Measurements from ENCODE around the gene TAS2R60. TPM values are rescaled to one million over a fixed set of nuclear protein-coding genes. Genes with fewer than 3 reads are reported as not detected.
A peak's percentile ranks its signal among the peaks of the same experiment; 100 is the strongest.

Gene TAS2R60
- total and polyA plus RNA-seq, 7 experiments from 2014 or later = 0.33 to 2.5 (median 1.5) TPM; not detected in 2

- Mint-ChIP-seq H3K27ac (peak overlapping the region in 1 of 9 donors; percentile 60), H3K36me3 (peaks cover 0 to 54% (median 25%) of the 10 kb centered on the region in 5 donors), H3K9me3 (peaks cover 0 to 3% (median 0%) of the 10 kb centered on the region in 11 donors), H3K27me3 (peaks cover 0 to 14% (median 0%) of the 10 kb centered on the region in 5 donors), H3K4me1 (peaks cover 6 to 35% (median 24%) of the 10 kb centered on the region in 7 donors), H3K4me3 (no peak overlapping the region)
- POLR2A ChIA-PET = no interaction called here
- H3K4me3 ChIP-seq (ENCODE audit: low read length) = no peak overlapping the region
- H3K4me1 ChIP-seq (ENCODE audit: control insufficient read depth in 2 of 2, insufficient read depth in 2 of 2, low read length in 2 of 2) = no peaks in the 10 kb centered on the region
- intact Hi-C loops (cut with micrococcal nuclease) = no loop called here
- no peaks in the 10 kb centered on the region for H3K9me3 ChIP-seq (ENCODE audit: control insufficient read depth in 2 of 3, low read length in 3 of 3)
- DNase-seq (no peak), ATAC-seq (no peak)
- peaks cover 0 to 9% (median 0%) of the 10 kb centered on the region in 3 experiments for H3K36me3 ChIP-seq (ENCODE audit: control insufficient read depth in 2 of 3, insufficient read depth in 3 of 3, low read length in 3 of 3)
- H3K27me3 ChIP-seq (ENCODE audit: control insufficient read depth in 2 of 2, insufficient read depth in 2 of 2, low read length in 2 of 2) = no peaks in the 10 kb centered on the region
- CTCF ChIA-PET = no interaction called here
- no peak overlapping the region for H3K27ac ChIP-seq (ENCODE audit: low read depth, low read length)
Observed at GRCh38 chr7:143431109-143431508, 12.1 kb upstream of the TAS2R60 start.

DNA sequence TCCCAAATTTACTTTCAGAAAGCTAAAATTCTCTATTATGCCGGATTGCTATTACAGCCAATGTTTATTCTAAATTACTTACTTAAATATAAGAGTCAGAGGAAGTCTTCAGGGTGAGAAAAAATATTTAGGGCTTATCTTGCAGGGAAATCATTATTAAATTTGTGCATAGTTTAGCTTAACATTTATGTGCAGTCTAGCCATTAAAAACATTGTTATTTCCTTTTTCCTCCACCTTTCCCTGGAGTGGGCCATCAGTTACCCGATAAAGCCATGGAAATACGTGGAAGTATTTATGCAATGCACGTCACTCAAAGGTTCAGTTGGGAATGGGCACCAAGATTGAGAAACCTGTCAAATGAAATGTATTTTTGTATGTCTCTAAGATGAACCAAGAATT, 9.5 kb upstream of the TAS2R60 start:
- intact Hi-C loops (cut with micrococcal nuclease) = no loop called here
- H3K9me3 Mint-ChIP-seq = peaks cover 0 to 5% (median 0%) of the 10 kb centered on the region in 11 donors
- Histone ChIP-seq H3K36me3 (ENCODE audit: control insufficient read depth in 2 of 3, insufficient read depth in 3 of 3, low read length in 3 of 3) (peaks cover 0 to 11% (median 0%) of the 10 kb centered on the region in 3 experiments), H3K4me3 (ENCODE audit: low read length) (no peak overlapping the region), H3K4me1 (ENCODE audit: control insufficient read depth in 2 of 2, insufficient read depth in 2 of 2, low read length in 2 of 2) (peaks cover 0 to 5% of the 10 kb centered on the region in 2 donors), H3K9me3 (ENCODE audit: control insufficient read depth in 2 of 3, low read length in 3 of 3) (no peaks in the 10 kb centered on the region), H3K27me3 (ENCODE audit: control insufficient read depth in 2 of 2, insufficient read depth in 2 of 2, low read length in 2 of 2) (no peaks in the 10 kb centered on the region), H3K27ac (ENCODE audit: low read depth, low read length) (no peak overlapping the region)
- H3K36me3 Mint-ChIP-seq = peaks cover 0 to 72% (median 23%) of the 10 kb centered on the region in 5 donors
- H3K27me3 Mint-ChIP-seq = peaks cover 0 to 14% (median 0%) of the 10 kb centered on the region in 5 donors
- ChIA-PET CTCF (no interaction called here), POLR2A (interaction anchor here (1.6 kb wide), 1 partner anchor 16 kb away, joined by 3 read pairs; no protein-coding TSS in a partner anchor)
- H3K4me1 Mint-ChIP-seq = peaks cover 11 to 52% (median 43%) of the 10 kb centered on the region in 7 donors
- no peak for ATAC-seq
- no peak overlapping the region for H3K4me3 Mint-ChIP-seq
- no peak for DNase-seq
- H3K27ac Mint-ChIP-seq = no peak overlapping the region

GRCh38 chr7:143434660-143435059, 8.6 kb upstream of the TAS2R60 start:
- H3K4me3 ChIP-seq (ENCODE audit: low read length) = no peak overlapping the region
- peaks cover 0 to 5% (median 0%) of the 10 kb centered on the region in 11 donors for H3K9me3 Mint-ChIP-seq
- CTCF ChIA-PET = interaction anchor here (0.6 kb wide), 1 partner anchor 176 kb away, joined by 3 read pairs; no protein-coding TSS in a partner anchor
- no peaks in the 10 kb centered on the region for H3K27me3 ChIP-seq (ENCODE audit: control insufficient read depth in 2 of 2, insufficient read depth in 2 of 2, low read length in 2 of 2)
- H3K4me1 ChIP-seq (ENCODE audit: control insufficient read depth in 2 of 2, insufficient read depth in 2 of 2, low read length in 2 of 2) = peaks cover 0 to 5% of the 10 kb centered on the region in 2 donors
- peaks cover 0 to 14% (median 0%) of the 10 kb centered on the region in 5 donors for H3K27me3 Mint-ChIP-seq
- H3K4me1 Mint-ChIP-seq = peaks cover 13 to 57% (median 48%) of the 10 kb centered on the region in 7 donors
- intact Hi-C loops (cut with micrococcal nuclease) = no loop called here
- peaks cover 0 to 74% (median 29%) of the 10 kb centered on the region in 5 donors for H3K36me3 Mint-ChIP-seq
- no peak overlapping the region for H3K27ac ChIP-seq (ENCODE audit: low read depth, low read length)
- POLR2A ChIA-PET = no interaction called here
- DNase-seq = no peak
- H3K36me3 ChIP-seq (ENCODE audit: control insufficient read depth in 2 of 3, insufficient read depth in 3 of 3, low read length in 3 of 3) = peaks cover 0 to 14% (median 0%) of the 10 kb centered on the region in 3 experiments
- H3K27ac Mint-ChIP-seq = no peak overlapping the region
- no peaks in the 10 kb centered on the region for H3K9me3 ChIP-seq (ENCODE audit: control insufficient read depth in 2 of 3, low read length in 3 of 3)
- ATAC-seq = no peak
- no peak overlapping the region for H3K4me3 Mint-ChIP-seq

DNA sequence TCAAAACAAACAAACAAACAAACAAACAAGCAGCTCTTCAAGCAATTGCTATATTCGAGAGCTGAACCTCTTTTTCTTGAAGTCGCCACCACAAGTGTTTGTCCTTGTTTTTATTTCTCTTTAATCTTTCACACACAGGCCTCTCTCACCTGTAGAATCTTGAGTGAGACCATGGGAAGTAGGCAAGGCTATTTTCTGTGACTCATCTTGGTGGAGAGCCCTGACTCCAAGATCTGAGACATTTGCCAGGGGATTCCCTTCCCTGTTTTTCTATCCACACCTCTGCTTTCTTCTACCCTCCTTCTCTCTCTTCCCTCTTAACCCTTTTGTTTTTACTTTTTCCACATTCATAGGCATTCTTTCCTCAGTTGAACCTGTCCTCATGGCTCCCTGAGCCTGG, 8.0 kb upstream of the TAS2R60 start:
- no peaks in the 10 kb centered on the region for H3K27me3 ChIP-seq (ENCODE audit: control insufficient read depth in 2 of 2, insufficient read depth in 2 of 2, low read length in 2 of 2)
- ChIA-PET POLR2A (no interaction called here), CTCF (no interaction called here)
- Mint-ChIP-seq H3K27ac (peak overlapping the region in 1 of 9 donors; percentile 82), H3K4me1 (peaks cover 15 to 56% (median 45%) of the 10 kb centered on the region in 7 donors), H3K36me3 (peaks cover 0 to 72% (median 33%) of the 10 kb centered on the region in 5 donors), H3K27me3 (peaks cover 0 to 12% (median 0%) of the 10 kb centered on the region in 5 donors), H3K4me3 (no peak overlapping the region), H3K9me3 (peaks cover 0 to 5% (median 0%) of the 10 kb centered on the region in 11 donors)
- DNase-seq = no peak
- ATAC-seq = no peak
- no peak overlapping the region for H3K27ac ChIP-seq (ENCODE audit: low read depth, low read length)
- H3K4me3 ChIP-seq (ENCODE audit: low read length) = no peak overlapping the region
- no peaks in the 10 kb centered on the region for H3K9me3 ChIP-seq (ENCODE audit: control insufficient read depth in 2 of 3, low read length in 3 of 3)
- H3K4me1 ChIP-seq (ENCODE audit: control insufficient read depth in 2 of 2, insufficient read depth in 2 of 2, low read length in 2 of 2) = peaks cover 0 to 5% of the 10 kb centered on the region in 2 donors
- intact Hi-C loops (cut with micrococcal nuclease) = no loop called here
- H3K36me3 ChIP-seq (ENCODE audit: control insufficient read depth in 2 of 3, insufficient read depth in 3 of 3, low read length in 3 of 3) = peaks cover 0 to 14% (median 0%) of the 10 kb centered on the region in 3 experiments

GRCh38 chr7:143436325-143436946, 6.8 kb upstream of the TAS2R60 start:
- no peak for ATAC-seq
- H3K27me3 Mint-ChIP-seq = peaks cover 0 to 12% (median 0%) of the 10 kb centered on the region in 5 donors
- Histone ChIP-seq H3K27me3 (ENCODE audit: control insufficient read depth in 2 of 2, insufficient read depth in 2 of 2, low read length in 2 of 2) (no peaks in the 10 kb centered on the region), H3K9me3 (ENCODE audit: control insufficient read depth in 2 of 3, low read length in 3 of 3) (no peaks in the 10 kb centered on the region), H3K27ac (ENCODE audit: low read depth, low read length) (no peak overlapping the region), H3K36me3 (ENCODE audit: control insufficient read depth in 2 of 3, insufficient read depth in 3 of 3, low read length in 3 of 3) (peaks cover 0 to 14% (median 0%) of the 10 kb centered on the region in 3 experiments), H3K4me1 (ENCODE audit: control insufficient read depth in 2 of 2, insufficient read depth in 2 of 2, low read length in 2 of 2) (peaks cover 0 to 5% of the 10 kb centered on the region in 2 donors), H3K4me3 (ENCODE audit: low read length) (no peak overlapping the region)
- peak overlapping the region in 4 of 9 donors; percentile 15 to 80 (median 26) for H3K27ac Mint-ChIP-seq
- intact Hi-C loops (cut with micrococcal nuclease) = no loop called here
- H3K4me1 Mint-ChIP-seq = peaks cover 15 to 56% (median 44%) of the 10 kb centered on the region in 7 donors
- POLR2A ChIA-PET = no interaction called here
- no peak for DNase-seq
- H3K36me3 Mint-ChIP-seq = peaks cover 0 to 71% (median 29%) of the 10 kb centered on the region in 5 donors
- no peak overlapping the region for H3K4me3 Mint-ChIP-seq
- H3K9me3 Mint-ChIP-seq = peaks cover 0 to 5% (median 0%) of the 10 kb centered on the region in 11 donors
- CTCF ChIA-PET = no interaction called here

DNA sequence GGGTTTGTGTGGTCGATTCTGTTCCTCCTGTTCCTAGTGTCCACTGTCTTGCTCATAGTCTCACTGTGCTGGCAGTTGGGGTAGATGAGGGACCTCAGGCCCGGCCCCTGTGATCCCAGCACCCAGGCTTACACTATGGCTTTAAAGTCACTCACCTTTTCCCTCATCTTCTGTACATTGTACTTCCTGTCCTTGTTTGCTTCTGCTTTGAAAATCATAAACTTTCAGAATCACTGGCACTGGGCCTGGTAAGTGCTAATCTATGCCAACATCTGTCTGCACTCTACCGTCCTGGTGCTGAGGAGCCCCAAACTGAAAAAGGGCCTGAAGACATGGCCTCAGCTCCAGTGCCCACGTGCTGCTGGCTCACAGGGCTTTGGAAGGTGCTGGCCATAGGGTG, 5.7 kb upstream of the TAS2R60 start:
- ChIA-PET POLR2A (no interaction called here), CTCF (no interaction called here)
- intact Hi-C loops (cut with micrococcal nuclease) = no loop called here
- H3K27me3 ChIP-seq (ENCODE audit: control insufficient read depth in 2 of 2, insufficient read depth in 2 of 2, low read length in 2 of 2) = no peaks in the 10 kb centered on the region
- H3K4me1 Mint-ChIP-seq = peaks cover 15 to 57% (median 44%) of the 10 kb centered on the region in 7 donors
- H3K27ac Mint-ChIP-seq = peak overlapping the region in 8 of 9 donors; percentile 19 to 80 (median 40)
- H3K36me3 Mint-ChIP-seq = peaks cover 0 to 75% (median 33%) of the 10 kb centered on the region in 5 donors
- DNase-seq (no peak), ATAC-seq (no peak)
- no peaks in the 10 kb centered on the region for H3K9me3 ChIP-seq (ENCODE audit: control insufficient read depth in 2 of 3, low read length in 3 of 3)
- H3K4me3 Mint-ChIP-seq = peak overlapping the region in 5 of 10 donors; percentile 26 to 52 (median 37)
- no peak overlapping the region for H3K4me3 ChIP-seq (ENCODE audit: low read length)
- H3K36me3 ChIP-seq (ENCODE audit: control insufficient read depth in 2 of 3, insufficient read depth in 3 of 3, low read length in 3 of 3) = peaks cover 0 to 9% (median 0%) of the 10 kb centered on the region in 3 experiments
- H3K9me3 Mint-ChIP-seq = peaks cover 0 to 5% (median 0%) of the 10 kb centered on the region in 11 donors
- H3K4me1 ChIP-seq (ENCODE audit: control insufficient read depth in 2 of 2, insufficient read depth in 2 of 2, low read length in 2 of 2) = peaks cover 0 to 5% of the 10 kb centered on the region in 2 donors
- H3K27me3 Mint-ChIP-seq = peaks cover 0 to 12% (median 0%) of the 10 kb centered on the region in 5 donors
- H3K27ac ChIP-seq (ENCODE audit: low read depth, low read length) = no peak overlapping the region

Data from naive thymus-derived CD4-positive, alpha-beta T cell (primary cell).